Right lobe of liver (tissue), 6 donors: ENCODE data around the gene CSDE1. TPM values are rescaled to one million over a fixed set of nuclear protein-coding genes. Genes with fewer than 3 reads are reported as not detected.

Source experiments
- ATAC-seq, 4 donors: fragments of 200-7000 bp; cut with Tn5 transposase; one replicate each; pipeline ENCODE4 v1.9.1; 2020; ENCODE audit warnings: mild to moderate bottlenecking in 4 of 4, moderate library complexity in 4 of 4
- DNase-seq, 3 donors: peaks; one replicate each; pipeline ENCODE4 v3.0.0-alpha.2; 2020
- H3K27ac ChIP-seq, 3 donors: fragments of 200-600 bp; one replicate each; pipeline ENCODE4 v1.8.0; 2022
- H3K27me3 ChIP-seq, 2 donors: fragments of 200-600 bp; one replicate each; pipeline ENCODE4 v1.8.0; 2022
- H3K36me3 ChIP-seq, 4 donors: fragments of 200-600 bp; sonication (generic) in 1 of 4; one replicate each; pipeline versions ENCODE4 v1.5.1 to v1.8.0; 2017 to 2022; ENCODE audit warnings: control low read depth in 1 of 4
- H3K4me1 ChIP-seq, 4 donors: fragments of 200-600 bp; sonication (generic) in 1 of 4; one replicate each; pipeline versions ENCODE4 v1.5.1 to v1.8.0; 2017 to 2022; ENCODE audit warnings: control low read depth in 1 of 4
- H3K4me3 ChIP-seq, 3 donors: fragments of 200-600 bp; one replicate each; pipeline ENCODE4 v1.8.0; 2022
- H3K9me3 ChIP-seq, 4 donors: fragments of 200-600 bp; sonication (generic) in 1 of 4; one replicate each; pipeline versions ENCODE4 v1.5.1 to v1.8.0; 2017 to 2022; ENCODE audit warnings: control low read depth in 1 of 4
- CTCF ChIP-seq, 4 donors: fragments of 200-600 bp in 3 of 4; fragments of 450-650 bp in 1 of 4; IDR thresholded peaks; one replicate each; pipeline versions ENCODE4 v1.5.1 to v1.8.0; 2016 to 2022; ENCODE audit warnings: antibody characterized with exemption in 4 of 4, mild to moderate bottlenecking in 2 of 4
- POLR2A ChIP-seq: fragments of 450-650 bp; IDR thresholded peaks from one replicate; pipeline ENCODE4 v1.6.1; 2017; ENCODE audit warnings: antibody characterized with exemption, mild to moderate bottlenecking
- WGBS: methylation state at CpG from one replicate; pipeline ENCODE4 v1.1.6; 2018; ENCODE audit warnings: low coverage, low lambda C conversion rate; ENCODE audit not compliant: insufficient coverage; ENCODE audit errors: missing lambda C conversion rate; 5-methylcytosine and 5-hydroxymethylcytosine counted together
- intact Hi-C, 2 donors: fragments of 100-400 bp; cut with DNase I; formaldehyde crosslinking; loops; one replicate each; pipeline versions ENCODE4 v1.11.2 to v1.14.1; 2022
- small RNA-seq, 2 experiments: library from RNA; depleted of rRNA; stranded (forward); fragments of <200 nt; gene quantifications; one replicate each; pipeline ENCODE3, GENCODE V24; 2016
- total RNA-seq, 6 experiments: library from RNA; depleted of rRNA in 2 of 6; stranded (reverse); fragments of >200 nt in 2 of 6; fragmentation: NEBNext Ultra II Directional in 3 of 6; extraction: Animal tissue kit (Norgen Biotek cat#: 25700) in 3 of 6; gene quantifications; one replicate each; pipeline versions ENCODE4 v1.1.0 to v1.2.4, GENCODE V29; 2016 to 2023
- donor health status: DM: no; HTN: yes; CAD: no.
- donor health status: DM: no; HTN: no; CAD: no.
- donor health status: DM: no; HTN: no; CAD: no.
- donor health status: DM: no; HTN: yes; CAD: no.
- donor health status: DM: no; HTN: yes; CAD: no.

Gene CSDE1
- total RNA-seq, 6 experiments from 2014 or later, result 195 to 585 (median 269) TPM

- peak within 1 kb of the TSS; percentile 69 to 75 (median 70) for H3K4me3 ChIP-seq
- no peaks in the 10 kb centered on the region for H3K36me3 ChIP-seq
- intact Hi-C loops, result no loop called here
- WGBS, result 0% methylated on average over 5 of the region's 50 CpGs
- no peaks in the 10 kb centered on the region for H3K27me3 ChIP-seq
- peaks cover 0 to 4% (median 0%) of the 10 kb centered on the region in 4 donors for H3K4me1 ChIP-seq
- DNase-seq (no peak), ATAC-seq (peak; percentile 32 to 66 (median 62))
- no peaks in the 10 kb centered on the region for H3K9me3 ChIP-seq
- H3K27ac ChIP-seq, result peak within 1 kb of the TSS; percentile 56 to 84 (median 77)
- TF ChIP-seq POLR2A, result no peak
- TF ChIP-seq CTCF (IDR thresholded peaks at IDR 0.05), result no peak
These were observed 88.2 kb downstream of the CSDE1 start, which contains the start of gene DENND2C for GRCh38 chr1:114669562-114670082. TSS of gene DENND2C (minus strand) at chr1:114670049. CDS start at chr1:114625984, 44,065 bp downstream.

- 13% methylated on average over 11 of the region's 13 CpGs for WGBS
- Histone ChIP-seq H3K4me3 (peak overlapping the region; percentile 69 to 75 (median 70)), H3K36me3 (no peaks in the 10 kb centered on the region), H3K27ac (peak overlapping the region; percentile 56 to 84 (median 77)), H3K9me3 (no peaks in the 10 kb centered on the region), H3K27me3 (no peaks in the 10 kb centered on the region), H3K4me1 (peaks cover 0 to 4% (median 0%) of the 10 kb centered on the region in 4 donors)
- ATAC-seq (peak in 1 of 4 donors; percentile 22), DNase-seq (peak in 1 of 3 donors; percentile 19)
- TF ChIP-seq CTCF (IDR thresholded peaks at IDR 0.05), result no peak
- no peak for TF ChIP-seq POLR2A
- intact Hi-C loops, result no loop called here
These were observed 88.8 kb downstream of the CSDE1 start for GRCh38 chr1:114668784-114669561.

GRCh38 chr1:114668373-114668772 is 89.4 kb downstream of the CSDE1 start:
- Histone ChIP-seq H3K4me3 (no peak overlapping the region), H3K36me3 (no peaks in the 10 kb centered on the region), H3K27me3 (no peaks in the 10 kb centered on the region), H3K4me1 (peaks cover 0 to 4% (median 0%) of the 10 kb centered on the region in 4 donors), H3K9me3 (no peaks in the 10 kb centered on the region), H3K27ac (peak overlapping the region in 1 of 3 donors; percentile 84)
- 59% methylated on average over 4 of the region's 4 CpGs for WGBS
- no peak for ATAC-seq
- intact Hi-C loops, result no loop called here
- DNase-seq, result no peak
- TF ChIP-seq CTCF (IDR thresholded peaks at IDR 0.05), result no peak
- TF ChIP-seq POLR2A, result no peak

GRCh38 chr1:114666954-114667353 is 90.8 kb downstream of the CSDE1 start:
- Histone ChIP-seq H3K27ac (no peak overlapping the region), H3K4me1 (peaks cover 0 to 4% (median 0%) of the 10 kb centered on the region in 4 donors), H3K9me3 (no peaks in the 10 kb centered on the region), H3K4me3 (no peak overlapping the region), H3K27me3 (no peaks in the 10 kb centered on the region), H3K36me3 (no peaks in the 10 kb centered on the region)
- TF ChIP-seq POLR2A (no peak), CTCF (IDR thresholded peaks at IDR 0.05) (no peak)
- 79% methylated on average over 3 of the region's 3 CpGs for WGBS
- no peak for ATAC-seq
- intact Hi-C loops, result no loop called here
- DNase-seq, result no peak

Small RNA genes within 50 kb of the gene (small RNA-seq; reads per million reads assigned to genes)
- gene RN7SL432P (0 reads per million in 2 experiments), gene RNY1P13 (0 reads per million in 2 experiments)

Other genes with a start within 250 kb of the CSDE1 start
- gene TRIM33, start 246.8 kb downstream of the CSDE1 start, total RNA-seq, result 10 to 100 TPM; 13.9 to 18.0 (median 15.0) TPM
- 10 to 100 TPM; 16.4 to 32.0 (median 22.6) TPM for gene BCAS2, start 176.4 kb downstream of the CSDE1 start, total RNA-seq
- 1 to 10 TPM; 2.5 to 5.1 (median 4.4) TPM for gene DENND2C, start 87.9 kb downstream of the CSDE1 start, total RNA-seq
- gene AMPD1, start 62.4 kb downstream of the CSDE1 start, total RNA-seq, result under 1 TPM in 3 of 6 experiments, not detected in 3; 0.12 to 0.19 (median 0.13) TPM
- gene NRAS, start 41.2 kb downstream of the CSDE1 start, total RNA-seq, result 10 to 100 TPM; 10.4 to 24.5 (median 16.3) TPM
- gene SIKE1, start 22.7 kb upstream of the CSDE1 start, total RNA-seq, result 10 to 100 TPM; 17.5 to 74.0 (median 21.8) TPM
- not detected for gene SYCP1, start 96.9 kb upstream of the CSDE1 start, total RNA-seq